ENCODE results near the gene MRPL37.
"Not testable (repeated sequence)": the region's sequence is repeated elsewhere in the genome, so short reads cannot be mapped to it uniquely, and the experiment has no call there.

Gene MRPL37

GRCh38 chr1:54165146-54165545, 34.8 kb upstream of the MRPL37 start:
- FAIRE-seq, result no peak
- no peak for DNase-seq (ENCODE audit: insufficient read length, low spot score)

GRCh38 chr1:54166357-54166756, 33.6 kb upstream of the MRPL37 start:
- FAIRE-seq; DNase-seq (ENCODE audit: insufficient read length, low spot score): not testable (repeated sequence)

More at GRCh38 chr1:54165146-54165545, 34.8 kb upstream of the MRPL37 start:
- TF ChIP-seq CTCF (IDR thresholded peaks at IDR 0.05; ENCODE audit: insufficient read depth, missing control alignments), result no peak

- FAIRE-seq, result no peak
- DNase-seq (ENCODE audit: insufficient read length, low spot score), result no peak
- TF ChIP-seq CTCF (IDR thresholded peaks at IDR 0.05; ENCODE audit: insufficient read depth, missing control alignments), result no peak
These were observed 32.4 kb upstream of the MRPL37 start for GRCh38 chr1:54167422-54168139.

- TF ChIP-seq CTCF (IDR thresholded peaks at IDR 0.05; ENCODE audit: insufficient read depth, missing control alignments), result no peak
- FAIRE-seq, result no peak
- DNase-seq (ENCODE audit: insufficient read length, low spot score), result no peak
These were observed 31.6 kb upstream of the MRPL37 start for GRCh38 chr1:54168206-54168965.

- no peak for TF ChIP-seq CTCF (IDR thresholded peaks at IDR 0.05; ENCODE audit: insufficient read depth, missing control alignments)
- FAIRE-seq, result no peak
These were observed 30.9 kb upstream of the MRPL37 start for GRCh38 chr1:54169068-54169467.

GRCh38 chr1:54171016-54171415, 29.0 kb upstream of the MRPL37 start:
- FAIRE-seq (no peak), DNase-seq (ENCODE audit: insufficient read length, low spot score) (no peak)
- no peak for TF ChIP-seq CTCF (IDR thresholded peaks at IDR 0.05; ENCODE audit: insufficient read depth, missing control alignments)

More at GRCh38 chr1:54169068-54169467, 30.9 kb upstream of the MRPL37 start:
- DNase-seq (ENCODE audit: insufficient read length, low spot score), result no peak

GRCh38 chr1:54171606-54172005, 28.4 kb upstream of the MRPL37 start:
- FAIRE-seq, result no peak
- DNase-seq (ENCODE audit: insufficient read length, low spot score), result no peak
- no peak for TF ChIP-seq CTCF (IDR thresholded peaks at IDR 0.05; ENCODE audit: insufficient read depth, missing control alignments)
